Ascending aorta (tissue), 2 donors: Measurements from ENCODE around the gene ATP10B. TPM values are rescaled to one million over a fixed set of nuclear protein-coding genes. Genes with fewer than 3 reads are reported as not detected.

ENCODE experiments used
- DNase-seq, 2 donors: peaks; one replicate each; pipeline ENCODE4 v3.0.0-alpha.2; 2019; ENCODE audit warnings: low spot score in 2 of 2
- H3K27ac ChIP-seq, 2 donors: fragments of 200-600 bp; sonication (generic); one replicate each; pipeline ENCODE4 v1.5.1; 2016 to 2017; ENCODE audit warnings: mild to moderate bottlenecking in 1 of 2
- H3K27me3 ChIP-seq: fragments of 200-600 bp; sonication (generic); one replicate; pipeline ENCODE4 v1.5.1; 2017
- H3K36me3 ChIP-seq, 2 donors: fragments of 200-600 bp; sonication (generic); one replicate each; pipeline ENCODE4 v1.5.1; 2016
- H3K4me1 ChIP-seq, 2 donors: fragments of 200-600 bp; sonication (generic); one replicate each; pipeline ENCODE4 v1.5.1; 2016 to 2017; ENCODE audit warnings: mild to moderate bottlenecking in 1 of 2
- H3K4me3 ChIP-seq, 2 donors: fragments of 200-600 bp; sonication (generic); one replicate each; pipeline ENCODE4 v1.5.1; 2016 to 2017; ENCODE audit warnings: mild to moderate bottlenecking in 1 of 2
- H3K9me3 ChIP-seq, 2 donors: fragments of 200-600 bp; sonication (generic); one replicate each; pipeline ENCODE4 v1.5.1; 2016
- CTCF ChIP-seq, 3 experiments: fragments of 200-600 bp in 2 of 3; fragments of 450-650 bp in 1 of 3; sonication (generic) in 2 of 3; IDR thresholded peaks; one replicate each; pipeline ENCODE4 v1.5.1; 2016 to 2019; ENCODE audit warnings: antibody characterized with exemption in 3 of 3, mild to moderate bottlenecking in 1 of 3, moderate library complexity in 1 of 3
- intact Hi-C: fragments of 100-400 bp; cut with DNase I; formaldehyde crosslinking; loops from one replicate; pipeline ENCODE4 v1.15.1; 2023
- total RNA-seq: library from RNA; depleted of rRNA; stranded (reverse); fragments of >200 nt; gene quantifications from one replicate; pipeline ENCODE4 v1.1.0, GENCODE V29; 2016

Gene ATP10B
- total RNA-seq, 1 donor from 2014 or later = 0.43 TPM

- Histone ChIP-seq H3K4me1 (no peaks in the 10 kb centered on the region), H3K36me3 (no peaks in the 10 kb centered on the region), H3K27ac (no peak overlapping the region), H3K4me3 (no peak overlapping the region), H3K27me3 (no peaks in the 10 kb centered on the region), H3K9me3 (no peaks in the 10 kb centered on the region)
- no peak for DNase-seq
- TF ChIP-seq CTCF (IDR thresholded peaks at IDR 0.05) = no peak
- intact Hi-C loops = no loop called here
These were observed 18.0 kb upstream of the ATP10B start for GRCh38 chr5:160869989-160870521.

- no peak for TF ChIP-seq CTCF (IDR thresholded peaks at IDR 0.05)
- intact Hi-C loops = no loop called here
- no peaks in the 10 kb centered on the region for H3K9me3 ChIP-seq
- no peak for DNase-seq
- H3K4me1 ChIP-seq = no peaks in the 10 kb centered on the region
- H3K36me3 ChIP-seq = no peaks in the 10 kb centered on the region
- no peak overlapping the region for H3K27ac ChIP-seq
- H3K27me3 ChIP-seq = no peaks in the 10 kb centered on the region
- no peak overlapping the region for H3K4me3 ChIP-seq
These were observed 16.0 kb upstream of the ATP10B start for GRCh38 chr5:160867976-160868375.

GRCh38 chr5:160851451-160851850, 560 bp downstream of the ATP10B start:
- H3K4me3 ChIP-seq = no peak overlapping the region
- no peaks in the 10 kb centered on the region for H3K4me1 ChIP-seq
- no peaks in the 10 kb centered on the region for H3K9me3 ChIP-seq
- no peak overlapping the region for H3K27ac ChIP-seq
- no peak for DNase-seq
- intact Hi-C loops = no loop called here
- H3K27me3 ChIP-seq = no peaks in the 10 kb centered on the region
- H3K36me3 ChIP-seq = no peaks in the 10 kb centered on the region
- TF ChIP-seq CTCF (IDR thresholded peaks at IDR 0.05) = no peak

- H3K27me3 ChIP-seq = no peaks in the 10 kb centered on the region
- H3K4me3 ChIP-seq = no peak overlapping the region
- no peak overlapping the region for H3K27ac ChIP-seq
- intact Hi-C loops = no loop called here
- no peaks in the 10 kb centered on the region for H3K36me3 ChIP-seq
- no peak for TF ChIP-seq CTCF (IDR thresholded peaks at IDR 0.05)
- no peaks in the 10 kb centered on the region for H3K4me1 ChIP-seq
- no peak for DNase-seq
- H3K9me3 ChIP-seq = no peaks in the 10 kb centered on the region
These were observed 1.6 kb downstream of the ATP10B start for GRCh38 chr5:160850421-160850820.

- Histone ChIP-seq H3K4me1 (no peaks in the 10 kb centered on the region), H3K36me3 (no peaks in the 10 kb centered on the region), H3K4me3 (no peak overlapping the region), H3K27ac (no peak overlapping the region), H3K27me3 (no peaks in the 10 kb centered on the region), H3K9me3 (no peaks in the 10 kb centered on the region)
- no peak for DNase-seq
- intact Hi-C loops = no loop called here
- TF ChIP-seq CTCF (IDR thresholded peaks at IDR 0.05) = no peak
These were observed 4.4 kb downstream of the ATP10B start for GRCh38 chr5:160847526-160848085.

- no peaks in the 10 kb centered on the region for H3K4me1 ChIP-seq
- no peaks in the 10 kb centered on the region for H3K9me3 ChIP-seq
- intact Hi-C loops = no loop called here
- no peaks in the 10 kb centered on the region for H3K36me3 ChIP-seq
- H3K4me3 ChIP-seq = no peak overlapping the region
- TF ChIP-seq CTCF (IDR thresholded peaks at IDR 0.05) = no peak
- no peak for DNase-seq
- H3K27me3 ChIP-seq = no peaks in the 10 kb centered on the region
- H3K27ac ChIP-seq = no peak overlapping the region
These were observed 5.4 kb downstream of the ATP10B start for GRCh38 chr5:160846642-160847041.
